Skin of body (tissue), 2 donors: ENCODE results near the gene BCAS1. TPM values are rescaled to one million over a fixed set of nuclear protein-coding genes. Genes with fewer than 3 reads are reported as not detected.
"Not testable (repeated sequence)": the region's sequence is repeated elsewhere in the genome, so short reads cannot be mapped to it uniquely, and the experiment has no call there.

ENCODE experiments used
- DNase-seq: peaks from one replicate; lab custom pipeline; 2025; lab: John Stamatoyannopoulos, UW
- total RNA-seq: library from RNA; depleted of rRNA; stranded (reverse); fragments of >200 nt; gene quantifications from one replicate; pipeline ENCODE4 v1.2.3, GENCODE V29; 2014

Gene BCAS1
- total RNA-seq, 1 donor from 2014 or later: 3.4 TPM

- no peak for DNase-seq
Measured at GRCh38 chr20:54019585-54019984, 50.8 kb downstream of the BCAS1 start.

- no peak for DNase-seq
Measured at GRCh38 chr20:54019127-54019526, 51.3 kb downstream of the BCAS1 start.

GRCh38 chr20:54017846-54018245, 52.5 kb downstream of the BCAS1 start:
- peak; percentile 50 for DNase-seq

GRCh38 chr20:54015496-54015895, 54.9 kb downstream of the BCAS1 start:
- no peak for DNase-seq

- no peak for DNase-seq
Measured at GRCh38 chr20:54014293-54014926, 56.0 kb downstream of the BCAS1 start.

- DNase-seq: no peak
Measured at GRCh38 chr20:54013471-54013870, 56.9 kb downstream of the BCAS1 start.

GRCh38 chr20:54011346-54011745, 59.0 kb downstream of the BCAS1 start:
- DNase-seq: no peak

- not testable (repeated sequence) for DNase-seq
Measured at GRCh38 chr20:54006216-54006615, 64.2 kb downstream of the BCAS1 start.

GRCh38 chr20:54005524-54005923, 64.9 kb downstream of the BCAS1 start:
- DNase-seq: no peak

- DNase-seq: no peak
Measured at GRCh38 chr20:54004445-54004844, 65.9 kb downstream of the BCAS1 start.

- DNase-seq: no peak
Measured at GRCh38 chr20:54002741-54003140, 67.7 kb downstream of the BCAS1 start.

GRCh38 chr20:54002056-54002575, 68.3 kb downstream of the BCAS1 start:
- DNase-seq: no peak

GRCh38 chr20:54000914-54001313, 69.5 kb downstream of the BCAS1 start:
- no peak for DNase-seq

GRCh38 chr20:54000262-54000661, 70.1 kb downstream of the BCAS1 start:
- no peak for DNase-seq

GRCh38 chr20:53999077-53999476, 71.3 kb downstream of the BCAS1 start:
- DNase-seq: no peak

GRCh38 chr20:53996584-53997486, 73.6 kb downstream of the BCAS1 start:
- DNase-seq: no peak

- DNase-seq: no peak
Measured at GRCh38 chr20:53995949-53996348, 74.4 kb downstream of the BCAS1 start.

GRCh38 chr20:53994088-53994487, 76.3 kb downstream of the BCAS1 start:
- no peak for DNase-seq

GRCh38 chr20:53993310-53993709, 77.1 kb downstream of the BCAS1 start:
- no peak for DNase-seq

- DNase-seq: peak; percentile 69
Measured at GRCh38 chr20:53990768-53991450, 79.5 kb downstream of the BCAS1 start.

GRCh38 chr20:53990003-53990402, 80.4 kb downstream of the BCAS1 start:
- no peak for DNase-seq

- DNase-seq: no peak
Measured at GRCh38 chr20:53989401-53989800, 81.0 kb downstream of the BCAS1 start.
